Measurements from ENCODE around the gene ARHGAP10.

The ARHGAP10 gene

DNA sequence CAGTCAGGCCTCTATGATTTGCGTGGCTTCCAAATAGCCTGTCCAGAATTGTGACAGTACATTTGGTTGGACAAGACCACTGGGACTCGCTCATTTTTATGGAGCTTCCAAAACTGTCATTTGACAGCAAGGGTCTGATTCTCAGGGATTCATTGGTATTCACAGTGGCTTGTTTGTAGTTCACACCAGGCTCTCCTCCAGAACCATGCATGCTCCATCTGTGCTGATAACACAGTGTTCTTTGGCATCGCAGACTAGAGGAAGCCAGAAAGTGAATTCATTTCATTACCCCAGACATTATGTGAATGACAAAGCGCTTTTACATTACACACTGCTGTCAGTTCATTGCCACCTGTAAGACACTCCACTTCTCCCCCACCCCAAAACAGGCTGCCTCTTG, 208.3 kb downstream of the ARHGAP10 start:
- DNase-seq = no peak
- Mint-ChIP-seq H3K36me3 (ENCODE audit: low read depth) (peaks cover 23% of the 10 kb centered on the region), H3K27ac (no peak overlapping the region)

DNA sequence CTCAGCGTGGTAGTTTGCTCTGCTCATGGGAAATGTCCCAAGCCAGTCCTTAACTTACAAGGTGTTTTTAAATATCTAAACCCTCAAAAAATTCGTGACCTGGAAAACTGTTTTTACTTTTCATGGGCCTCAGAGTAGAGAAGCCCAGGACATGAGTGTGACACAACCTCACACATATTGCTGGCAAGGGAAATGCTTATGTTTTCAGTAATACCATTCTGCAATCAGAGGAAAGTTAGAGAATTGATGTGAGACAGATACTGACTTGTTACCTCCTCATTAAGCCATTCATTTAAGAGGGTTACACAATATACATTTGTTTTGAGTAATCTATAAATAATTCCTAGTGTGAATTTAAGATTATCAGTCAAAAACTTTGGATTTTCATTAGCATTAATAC, 209.5 kb downstream of the ARHGAP10 start:
- Mint-ChIP-seq H3K4me1 (no peaks in the 10 kb centered on the region), H3K9me3 (no peaks in the 10 kb centered on the region), H3K4me3 (no peak overlapping the region), H3K27me3 (ENCODE audit: low read depth, poor library complexity) (peaks cover 4% of the 10 kb centered on the region), H3K36me3 (ENCODE audit: low read depth) (peaks cover 33% of the 10 kb centered on the region), H3K27ac (no peak overlapping the region)
- TF ChIP-seq, protein P1, sequence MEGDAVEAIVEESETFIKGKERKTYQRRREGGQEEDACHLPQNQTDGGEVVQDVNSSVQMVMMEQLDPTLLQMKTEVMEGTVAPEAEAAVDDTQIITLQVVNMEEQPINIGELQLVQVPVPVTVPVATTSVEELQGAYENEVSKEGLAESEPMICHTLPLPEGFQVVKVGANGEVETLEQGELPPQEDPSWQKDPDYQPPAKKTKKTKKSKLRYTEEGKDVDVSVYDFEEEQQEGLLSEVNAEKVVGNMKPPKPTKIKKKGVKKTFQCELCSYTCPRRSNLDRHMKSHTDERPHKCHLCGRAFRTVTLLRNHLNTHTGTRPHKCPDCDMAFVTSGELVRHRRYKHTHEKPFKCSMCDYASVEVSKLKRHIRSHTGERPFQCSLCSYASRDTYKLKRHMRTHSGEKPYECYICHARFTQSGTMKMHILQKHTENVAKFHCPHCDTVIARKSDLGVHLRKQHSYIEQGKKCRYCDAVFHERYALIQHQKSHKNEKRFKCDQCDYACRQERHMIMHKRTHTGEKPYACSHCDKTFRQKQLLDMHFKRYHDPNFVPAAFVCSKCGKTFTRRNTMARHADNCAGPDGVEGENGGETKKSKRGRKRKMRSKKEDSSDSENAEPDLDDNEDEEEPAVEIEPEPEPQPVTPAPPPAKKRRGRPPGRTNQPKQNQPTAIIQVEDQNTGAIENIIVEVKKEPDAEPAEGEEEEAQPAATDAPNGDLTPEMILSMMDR (IDR thresholded peaks at IDR 0.05) = no peak
- DNase-seq = no peak

More for the DNA sequence above, 208.3 kb downstream of the ARHGAP10 start:
- Mint-ChIP-seq H3K27me3 (ENCODE audit: low read depth, poor library complexity) (peaks cover 4% of the 10 kb centered on the region), H3K4me3 (no peak overlapping the region), H3K4me1 (no peaks in the 10 kb centered on the region), H3K9me3 (no peaks in the 10 kb centered on the region)
- TF ChIP-seq, protein P1 (IDR thresholded peaks at IDR 0.05) = no peak

DNA sequence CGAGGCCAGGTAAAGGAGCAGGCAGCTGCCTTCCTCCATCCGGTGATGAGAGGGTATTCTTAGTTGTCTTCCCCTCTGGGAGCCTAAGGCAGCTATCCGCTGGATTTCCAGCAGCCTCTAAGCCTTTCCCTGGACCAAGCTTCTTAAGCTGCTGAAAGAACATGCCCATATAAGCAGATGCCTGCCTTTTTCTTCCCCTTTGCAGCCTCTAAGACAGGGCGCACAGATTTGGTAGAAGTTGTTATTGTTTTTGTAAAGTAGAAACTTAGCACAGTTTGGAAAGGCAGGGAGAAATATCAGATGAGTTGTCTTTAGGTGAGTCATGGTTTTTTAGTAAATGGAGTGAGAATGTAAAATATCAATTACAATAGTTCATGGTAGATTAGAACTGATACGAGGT, 210.8 kb downstream of the ARHGAP10 start:
- peaks cover 36% of the 10 kb centered on the region for H3K36me3 Mint-ChIP-seq (ENCODE audit: low read depth)
- no peak for DNase-seq
- H3K4me1 Mint-ChIP-seq = no peaks in the 10 kb centered on the region
- H3K27me3 Mint-ChIP-seq (ENCODE audit: low read depth, poor library complexity) = no peaks in the 10 kb centered on the region
- H3K4me3 Mint-ChIP-seq = no peak overlapping the region
- no peaks in the 10 kb centered on the region for H3K9me3 Mint-ChIP-seq
- H3K27ac Mint-ChIP-seq = no peak overlapping the region
- TF ChIP-seq, protein P1 (IDR thresholded peaks at IDR 0.05) = no peak

DNA sequence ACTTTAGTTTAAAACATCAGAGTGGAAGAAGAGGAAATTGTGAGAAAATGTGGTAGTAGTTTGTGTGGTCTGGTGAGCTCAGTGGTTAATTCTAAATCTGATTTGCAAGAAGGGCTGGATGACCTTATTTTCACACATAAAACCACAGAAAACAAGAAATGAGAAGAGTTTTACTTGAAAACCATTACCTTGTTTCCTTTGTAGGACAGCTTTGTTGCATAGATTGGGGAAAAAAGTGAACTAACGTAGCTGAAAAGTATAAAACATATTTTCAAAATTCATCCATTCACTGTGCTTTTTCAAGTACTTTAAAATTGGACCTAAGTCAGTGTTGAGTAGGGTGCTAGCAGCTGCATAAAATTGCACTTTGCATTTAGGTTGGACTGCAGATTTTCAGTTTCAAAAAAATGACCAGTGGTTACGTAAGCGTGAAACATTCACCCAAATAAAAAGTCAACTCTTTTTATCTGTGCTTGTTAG, 211.3 kb downstream of the ARHGAP10 start:
- no peaks in the 10 kb centered on the region for H3K9me3 Mint-ChIP-seq
- H3K4me3 Mint-ChIP-seq = no peak overlapping the region
- DNase-seq = no peak
- H3K27ac Mint-ChIP-seq = peak overlapping the region; percentile 44
- no peaks in the 10 kb centered on the region for H3K27me3 Mint-ChIP-seq (ENCODE audit: low read depth, poor library complexity)
- H3K36me3 Mint-ChIP-seq (ENCODE audit: low read depth) = peaks cover 40% of the 10 kb centered on the region
- H3K4me1 Mint-ChIP-seq = no peaks in the 10 kb centered on the region
- TF ChIP-seq, protein P1 (IDR thresholded peaks at IDR 0.05) = no peak

DNA sequence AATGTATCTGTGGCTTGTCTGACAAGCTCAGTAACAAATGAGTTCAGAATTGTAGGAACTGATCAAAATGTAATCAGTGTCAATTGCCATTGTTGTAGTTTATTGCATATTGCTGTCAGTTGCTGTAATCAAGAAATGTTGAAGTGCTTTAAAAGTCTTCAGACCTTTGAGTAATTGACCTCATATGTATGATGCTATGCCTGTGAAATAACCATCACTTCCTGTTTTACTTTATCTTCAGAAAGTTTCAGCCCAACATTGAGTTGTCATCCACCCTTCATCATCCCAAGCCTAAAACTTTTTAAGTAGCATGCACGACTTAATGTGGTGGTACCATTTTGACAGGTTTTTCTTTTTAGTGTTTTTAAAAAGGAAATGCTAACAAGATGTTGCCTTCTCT, 212.4 kb downstream of the ARHGAP10 start:
- Mint-ChIP-seq H3K9me3 (no peaks in the 10 kb centered on the region), H3K27ac (no peak overlapping the region), H3K27me3 (ENCODE audit: low read depth, poor library complexity) (no peaks in the 10 kb centered on the region), H3K4me3 (no peak overlapping the region), H3K36me3 (ENCODE audit: low read depth) (peaks cover 46% of the 10 kb centered on the region), H3K4me1 (no peaks in the 10 kb centered on the region)
- DNase-seq = no peak
- TF ChIP-seq, protein P1 (IDR thresholded peaks at IDR 0.05) = no peak

DNA sequence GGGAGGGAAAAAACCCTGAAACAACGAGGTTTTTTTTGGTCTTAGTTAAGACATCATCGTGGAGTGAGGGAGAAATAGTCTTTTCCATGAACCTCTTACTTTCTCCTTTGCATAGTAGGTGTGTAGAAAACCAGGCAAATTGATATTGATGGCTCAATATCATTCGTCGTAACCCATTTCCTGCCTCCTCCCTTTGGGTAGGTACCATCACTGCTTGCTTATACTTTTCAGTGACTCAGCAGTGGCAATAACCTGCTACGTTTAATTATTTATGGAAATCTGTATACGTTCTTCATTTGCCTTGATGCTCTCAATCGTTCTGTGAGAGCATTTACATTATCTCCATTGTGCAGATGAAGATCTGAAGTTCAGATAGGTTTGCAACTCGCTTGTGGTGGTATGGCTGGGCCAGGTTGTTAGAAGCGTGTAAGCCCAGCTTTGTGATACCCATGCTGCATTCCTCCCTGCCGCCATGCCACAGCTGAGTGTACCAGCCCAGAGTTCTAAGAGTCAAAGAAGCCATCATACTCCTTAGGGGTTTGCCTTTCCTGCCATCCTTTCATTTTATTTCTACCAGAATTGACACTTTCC, 212.9 kb downstream of the ARHGAP10 start:
- no peaks in the 10 kb centered on the region for H3K9me3 Mint-ChIP-seq
- H3K4me1 Mint-ChIP-seq = no peaks in the 10 kb centered on the region
- TF ChIP-seq, protein P1 (IDR thresholded peaks at IDR 0.05) = no peak
- peaks cover 50% of the 10 kb centered on the region for H3K36me3 Mint-ChIP-seq (ENCODE audit: low read depth)
- H3K27me3 Mint-ChIP-seq (ENCODE audit: low read depth, poor library complexity) = no peaks in the 10 kb centered on the region
- no peak overlapping the region for H3K27ac Mint-ChIP-seq
- DNase-seq = no peak
- H3K4me3 Mint-ChIP-seq = no peak overlapping the region

All from nephron progenitor cell (in vitro differentiated cells).